Measurements from ENCODE around the gene DEPDC7.
"Not testable (repeated sequence)": the region's sequence is repeated elsewhere in the genome, so short reads cannot be mapped to it uniquely, and the experiment has no call there.

DEPDC7 gene

GRCh38 chr11:33021501-33021900 is 5.8 kb downstream of the DEPDC7 start:
- DNase-seq (ENCODE audit: extremely low read depth, low read depth): no peak
- H3K4me3 ChIP-seq (replicated peaks; ENCODE audit: low read depth, low read length): no peak overlapping the region
- no peak for TF ChIP-seq CTCF (IDR thresholded peaks at IDR 0.05; ENCODE audit: low read depth, low read length, missing control alignments)

GRCh38 chr11:33021937-33022336 is 6.3 kb downstream of the DEPDC7 start:
- DNase-seq (ENCODE audit: extremely low read depth, low read depth): no peak
- TF ChIP-seq CTCF (IDR thresholded peaks at IDR 0.05; ENCODE audit: low read depth, low read length, missing control alignments): no peak
- H3K4me3 ChIP-seq (replicated peaks; ENCODE audit: low read depth, low read length): no peak overlapping the region

- no peak for DNase-seq (ENCODE audit: extremely low read depth, low read depth)
- TF ChIP-seq CTCF (IDR thresholded peaks at IDR 0.05; ENCODE audit: low read depth, low read length, missing control alignments): no peak
Measured at GRCh38 chr11:33025339-33025722, 9.7 kb downstream of the DEPDC7 start.

GRCh38 chr11:33027233-33027632 is 11.6 kb downstream of the DEPDC7 start:
- DNase-seq (ENCODE audit: extremely low read depth, low read depth): no peak

More at GRCh38 chr11:33025339-33025722, 9.7 kb downstream of the DEPDC7 start:
- no peak overlapping the region for H3K4me3 ChIP-seq (replicated peaks; ENCODE audit: low read depth, low read length)

GRCh38 chr11:33027846-33028536 is 12.3 kb downstream of the DEPDC7 start:
- no peak for TF ChIP-seq CTCF (IDR thresholded peaks at IDR 0.05; ENCODE audit: low read depth, low read length, missing control alignments)
- H3K4me3 ChIP-seq (replicated peaks; ENCODE audit: low read depth, low read length): no peak overlapping the region
- DNase-seq (ENCODE audit: extremely low read depth, low read depth): no peak

More at GRCh38 chr11:33027233-33027632, 11.6 kb downstream of the DEPDC7 start:
- TF ChIP-seq CTCF (IDR thresholded peaks at IDR 0.05; ENCODE audit: low read depth, low read length, missing control alignments): no peak
- no peak overlapping the region for H3K4me3 ChIP-seq (replicated peaks; ENCODE audit: low read depth, low read length)

DNA sequence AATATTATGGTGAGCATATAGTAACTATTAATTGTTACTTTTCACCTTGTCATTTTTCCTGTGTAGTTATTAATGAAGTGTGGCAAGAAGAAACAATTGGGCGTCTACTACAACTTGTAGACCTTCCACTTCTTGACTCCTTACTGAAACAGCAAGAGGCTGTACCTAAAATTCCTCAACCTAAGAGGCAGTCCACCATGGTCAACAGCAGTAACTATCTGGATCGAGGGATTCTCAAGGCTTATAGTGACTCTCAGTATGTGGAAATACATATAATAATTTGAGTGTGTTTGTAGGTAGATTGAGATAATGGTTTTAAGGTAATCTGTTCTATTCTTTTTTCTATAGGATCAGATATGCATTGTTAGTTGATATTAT is 12.8 kb downstream of the DEPDC7 start:
- no peak for TF ChIP-seq CTCF (IDR thresholded peaks at IDR 0.05; ENCODE audit: low read depth, low read length, missing control alignments)

GRCh38 chr11:33029218-33029617 is 13.5 kb downstream of the DEPDC7 start:
- H3K4me3 ChIP-seq (replicated peaks; ENCODE audit: low read depth, low read length); DNase-seq (ENCODE audit: extremely low read depth, low read depth): not testable (repeated sequence)

More for the DNA sequence above, 12.8 kb downstream of the DEPDC7 start:
- DNase-seq (ENCODE audit: extremely low read depth, low read depth): no peak
- H3K4me3 ChIP-seq (replicated peaks; ENCODE audit: low read depth, low read length): no peak overlapping the region

All from HFF-Myc (cell line).